Measurements from ENCODE around the gene WIPF1.
A peak's percentile ranks its signal among the peaks of the same experiment; 100 is the strongest.
"Not testable (repeated sequence)": the region's sequence is repeated elsewhere in the genome, so short reads cannot be mapped to it uniquely, and the experiment has no call there.

Gene WIPF1

DNA sequence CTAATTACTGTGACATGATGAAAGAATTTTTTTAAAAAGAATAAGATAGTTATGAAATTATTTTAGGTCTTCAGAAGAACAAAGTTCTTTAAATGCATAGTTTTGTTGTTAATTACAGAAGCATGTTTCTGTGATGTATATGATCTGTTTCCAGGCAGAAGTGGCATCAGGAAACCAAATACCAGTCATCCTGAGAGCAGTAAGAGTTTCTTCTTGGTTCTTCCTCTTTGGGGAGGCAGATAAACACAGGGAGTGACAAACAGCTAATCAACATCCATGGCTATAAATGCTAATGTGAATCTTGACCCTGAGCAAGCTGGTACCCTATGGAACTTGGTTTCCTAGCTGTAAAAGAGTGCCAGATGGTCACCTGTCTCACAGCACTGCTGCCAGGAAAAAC, 29.2 kb downstream of the WIPF1 start:
- DNase-seq = no peak

DNA sequence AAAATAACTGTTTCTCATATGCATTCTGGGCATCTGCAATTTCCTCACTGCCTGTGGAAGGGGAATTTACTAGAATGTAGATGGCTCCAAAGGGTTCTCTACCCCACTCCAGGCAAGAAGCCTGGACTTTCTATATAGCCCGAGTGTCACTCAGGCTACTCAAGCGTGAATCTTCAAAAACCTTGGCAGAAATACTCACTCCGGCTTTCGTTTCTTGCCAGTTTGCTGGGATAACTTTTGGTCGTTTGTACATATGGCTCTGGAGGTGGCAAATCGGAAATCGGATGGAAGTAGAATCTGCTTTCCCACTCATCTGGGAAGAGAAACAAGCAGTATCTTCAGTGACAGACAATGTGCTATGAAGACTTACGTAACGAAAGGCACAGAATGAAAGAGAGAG, 30.7 kb downstream of the WIPF1 start:
- no peak for DNase-seq

DNA sequence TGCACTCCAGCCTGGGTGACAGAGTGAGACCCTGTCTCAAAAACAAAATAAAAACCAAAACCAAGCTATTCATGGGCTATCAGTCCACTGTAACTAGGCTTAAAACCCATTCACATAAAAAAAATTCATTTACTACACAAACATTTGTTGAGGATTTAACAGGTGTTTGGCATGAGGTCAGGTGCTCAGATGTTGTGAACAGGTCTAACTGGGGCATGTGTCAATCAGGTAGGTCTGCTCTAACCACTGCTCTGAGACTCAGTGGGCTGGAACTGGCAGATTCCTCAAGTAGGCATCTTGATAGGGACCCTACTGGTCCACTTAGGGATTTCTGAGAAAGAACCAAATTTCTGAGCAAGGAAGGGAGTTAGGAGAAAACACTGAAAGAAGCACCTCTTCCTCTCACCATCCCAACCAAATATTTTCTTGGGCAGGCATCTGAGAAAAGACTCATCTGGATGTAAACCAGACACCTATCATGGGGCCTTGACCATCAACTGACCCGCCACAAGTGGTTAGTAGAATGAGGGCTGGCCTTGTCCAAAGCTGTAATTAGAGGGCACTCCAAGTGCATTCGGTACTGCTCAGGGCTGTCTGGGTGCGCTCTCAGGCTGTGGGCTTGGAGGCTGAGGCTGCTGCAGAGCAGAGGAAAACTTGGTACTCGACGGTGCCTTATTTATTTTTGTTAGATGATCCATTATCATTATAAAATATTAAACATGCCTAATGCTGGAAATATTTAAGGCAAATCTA, 33.9 kb downstream of the WIPF1 start:
- no peak for DNase-seq

GRCh38 chr2:174561972-174562370, 35.6 kb downstream of the WIPF1 start:
- DNase-seq = no peak

- DNase-seq = no peak
Measured at GRCh38 chr2:174561283-174561971, 36.2 kb downstream of the WIPF1 start.

- no peak for DNase-seq
Measured at GRCh38 chr2:174560737-174561136, 36.9 kb downstream of the WIPF1 start.

DNA sequence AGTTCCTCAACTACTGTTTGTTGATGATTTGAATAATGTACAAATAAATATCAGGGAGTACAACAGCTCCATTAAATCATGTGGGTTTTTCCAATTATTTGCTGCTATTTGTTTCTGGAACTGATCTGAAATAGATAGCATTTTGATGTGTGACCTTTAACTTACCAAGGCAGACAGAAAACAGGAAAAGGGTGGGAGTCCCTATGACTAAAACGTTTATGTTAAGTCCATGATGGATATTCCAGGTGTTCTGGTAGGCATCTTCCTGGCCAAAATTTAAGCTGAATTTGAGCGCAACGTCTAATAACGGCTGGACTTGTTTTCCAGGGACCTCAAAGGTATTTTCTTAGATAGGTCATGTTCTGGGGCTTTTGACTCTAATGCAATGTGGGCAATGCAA, 41.6 kb downstream of the WIPF1 start:
- DNase-seq = no peak

GRCh38 chr2:174554529-174555150, 43.0 kb downstream of the WIPF1 start:
- DNase-seq = no peak

GRCh38 chr2:174553811-174554493, 43.7 kb downstream of the WIPF1 start:
- DNase-seq = no peak

- DNase-seq = no peak
Measured at GRCh38 chr2:174552880-174553279, 44.7 kb downstream of the WIPF1 start.

DNA sequence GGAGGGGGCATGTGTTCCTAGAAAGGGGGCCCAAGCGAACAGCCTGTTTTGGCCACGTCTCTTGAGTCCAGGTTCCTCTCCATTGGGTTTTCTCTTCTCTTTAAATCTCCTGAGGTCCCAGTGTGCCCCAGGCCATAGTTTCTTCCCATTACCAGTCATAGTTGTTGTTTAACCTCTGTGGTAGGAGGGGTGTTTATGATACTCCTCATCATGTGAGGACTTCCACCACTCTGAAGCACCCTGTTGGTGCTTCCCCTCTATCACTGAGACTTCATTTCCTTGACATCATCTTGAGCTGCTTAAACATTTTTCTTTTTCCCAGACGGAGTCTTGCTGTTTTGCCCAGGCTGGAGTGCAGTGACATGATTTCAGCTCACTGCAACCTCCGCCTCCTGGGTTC, 45.9 kb downstream of the WIPF1 start:
- DNase-seq = no peak

- DNase-seq = not testable (repeated sequence)
Measured at GRCh38 chr2:174548646-174549045, 49.0 kb downstream of the WIPF1 start.

DNA sequence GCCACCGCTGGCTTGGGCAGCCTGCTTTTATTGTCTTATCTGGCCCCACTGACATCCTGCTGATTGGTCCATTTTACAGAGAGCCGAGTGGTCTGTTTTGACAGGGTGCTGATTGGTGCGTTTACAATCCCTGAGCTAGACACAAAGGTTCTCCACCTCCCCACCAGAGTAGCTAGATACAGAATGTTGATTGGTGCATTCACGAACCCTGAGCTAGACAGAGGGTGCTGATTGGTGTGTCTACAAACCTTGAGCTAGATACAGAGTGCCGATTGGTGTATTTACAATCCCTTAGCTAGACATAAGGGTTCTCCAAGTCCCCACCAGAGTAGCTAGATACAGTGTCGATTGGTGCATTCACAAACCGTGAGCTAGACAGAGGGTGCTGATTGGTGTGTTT, 49.6 kb downstream of the WIPF1 start:
- DNase-seq = not testable (repeated sequence)

DNA sequence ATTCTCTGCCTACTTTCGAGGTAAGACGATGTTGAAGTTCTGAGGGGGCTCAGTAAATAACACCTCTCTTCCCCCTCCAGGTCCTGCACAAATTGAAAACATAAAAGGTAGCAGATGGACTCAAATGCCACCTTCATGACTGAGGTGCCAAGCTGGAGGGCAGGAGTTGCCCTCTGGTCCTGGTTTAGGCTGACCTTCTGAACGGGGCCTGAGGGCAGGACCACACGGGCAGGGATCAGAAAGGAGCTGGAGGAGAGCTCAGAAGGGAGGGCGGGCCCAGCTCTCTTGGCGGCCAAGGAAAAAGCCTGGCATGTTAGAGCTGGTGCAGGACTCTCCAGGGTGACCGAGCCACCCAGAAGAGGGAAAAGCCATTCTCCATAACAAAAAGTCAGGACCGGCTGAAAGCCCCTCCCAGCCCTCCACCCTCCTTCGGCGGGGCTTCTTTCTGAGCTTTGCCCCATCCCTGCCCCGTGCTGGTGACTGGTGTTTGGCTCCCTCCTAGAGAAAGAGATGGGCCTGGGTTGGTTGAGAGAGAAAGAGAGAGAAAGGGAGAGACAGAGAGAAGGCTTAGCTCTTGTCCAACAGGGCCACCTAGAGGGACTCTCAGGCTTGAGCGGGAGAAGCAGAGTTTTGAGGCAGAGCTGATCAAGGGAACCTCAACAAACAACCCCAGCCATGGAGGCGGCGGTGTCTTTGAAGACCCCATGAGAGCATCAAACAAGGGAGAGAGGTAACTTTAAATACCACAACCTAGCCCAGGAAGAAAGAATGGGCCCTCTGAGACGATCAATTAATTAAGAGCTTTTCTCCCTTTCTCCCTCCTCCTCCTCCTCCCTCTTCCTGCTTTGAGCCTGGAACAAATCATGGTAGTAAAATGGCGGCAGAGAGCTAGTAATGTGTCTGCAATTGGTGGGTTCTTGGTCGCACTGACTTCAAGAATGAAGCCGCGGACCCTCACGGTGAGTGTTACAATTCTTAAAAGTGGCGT, 50.8 kb downstream of the WIPF1 start:
- DNase-seq = no peak

GRCh38 chr2:174545240-174545639, 52.4 kb downstream of the WIPF1 start:
- no peak for DNase-seq

DNA sequence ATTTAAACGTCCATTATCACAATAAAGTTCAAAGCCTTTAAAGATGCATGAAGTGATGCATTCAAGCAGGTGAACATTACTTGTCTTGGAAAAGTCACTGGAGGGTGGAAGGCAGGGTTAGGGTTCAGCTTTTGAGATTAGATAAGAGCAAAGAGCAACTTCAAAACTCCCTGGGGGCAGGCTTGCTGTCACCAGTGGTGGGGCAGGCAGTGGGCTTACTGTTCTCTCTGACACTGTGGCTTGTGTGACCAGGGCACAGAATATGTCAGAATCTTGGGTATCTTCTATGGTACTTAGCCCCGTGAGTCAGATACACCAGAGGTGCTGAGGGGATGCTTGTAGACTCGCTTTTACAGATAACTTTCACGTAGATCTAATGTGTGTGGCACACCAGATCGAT, 52.8 kb downstream of the WIPF1 start:
- DNase-seq = no peak

DNA sequence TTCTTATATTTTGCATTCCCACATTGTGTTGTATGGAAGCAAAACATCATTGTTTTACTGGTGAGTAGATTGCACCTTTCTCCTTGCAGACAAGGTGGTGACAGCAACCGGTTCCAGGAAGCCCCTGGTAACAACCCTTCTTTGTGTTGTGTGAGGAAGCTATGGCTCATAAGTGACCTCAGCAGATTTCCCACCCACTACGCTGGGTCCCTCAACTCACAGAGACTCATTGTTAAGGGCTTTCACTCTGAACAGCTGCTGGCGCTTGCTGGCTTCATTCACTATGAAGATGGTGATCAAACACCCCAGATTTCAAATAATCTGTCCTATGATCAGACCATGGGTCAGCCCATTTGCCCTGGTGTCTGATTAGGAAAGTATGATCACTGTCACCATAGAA, 53.4 kb downstream of the WIPF1 start:
- DNase-seq = no peak

GRCh38 chr2:174540893-174541292, 56.7 kb downstream of the WIPF1 start:
- no peak for DNase-seq

- peak; percentile 96 for DNase-seq
Measured at GRCh38 chr2:174535757-174536703, 61.6 kb downstream of the WIPF1 start.

GRCh38 chr2:174535083-174535482, 62.5 kb downstream of the WIPF1 start:
- no peak for DNase-seq

GRCh38 chr2:174529916-174530315, 67.7 kb downstream of the WIPF1 start:
- no peak for DNase-seq
